A673 (cell line): ENCODE data around the gene OXSR1. TPM values are rescaled to one million over a fixed set of nuclear protein-coding genes. Genes with fewer than 3 reads are reported as not detected.
"Not testable (repeated sequence)": the region's sequence is repeated elsewhere in the genome, so short reads cannot be mapped to it uniquely, and the experiment has no call there.

ENCODE experiments used
- BruUV-seq: library from RNA; stranded (reverse); fragments of 400-500 nt; replicated peaks from 2 replicates; lab custom pipeline; 2021; lab: Mats Ljungman, UMichigan
- CTCF ChIA-PET: fragments of 300-600 bp; sonication (Branson Sonifier 250); formaldehyde crosslinking; loops from one replicate; lab custom pipeline; 2022; ENCODE audit warnings: antibody characterized with exemption; lab: Charles Lee
- POLR2A ChIA-PET: fragments of 300-600 bp; sonication (Branson Sonifier 250); formaldehyde crosslinking; loops from one replicate; lab custom pipeline; 2022; ENCODE audit warnings: antibody characterized with exemption; ENCODE audit not compliant: low non-redundant PET; lab: Charles Lee
- DNase-seq: peaks from one replicate; pipeline ENCODE4 v3.0.0-alpha.2; 2015; ENCODE audit warnings: low spot score
- H3K27ac ChIP-seq: fragments of 200-600 bp; sonication (generic); 2 replicates; pipeline ENCODE4 v1.5.1; 2016; ENCODE audit warnings: mixed run types, low read depth, mild to moderate bottlenecking, mixed read lengths, antibody characterized with exemption, low read length; ENCODE audit not compliant: poor library complexity, severe bottlenecking
- H3K27me3 ChIP-seq: fragments of 200-600 bp; sonication (generic); replicated peaks from 2 replicates; pipeline ENCODE4 v1.6.1; 2017; ENCODE audit warnings: mixed run types, low read depth, mild to moderate bottlenecking, mixed read lengths, antibody characterized with exemption, low read length; ENCODE audit not compliant: insufficient read depth, poor library complexity
- H3K36me3 ChIP-seq: fragments of 200-600 bp; sonication (generic); 2 replicates; pipeline ENCODE4 v1.6.1; 2016; ENCODE audit warnings: mixed run types, mild to moderate bottlenecking, mixed read lengths, antibody characterized with exemption, low read length; ENCODE audit not compliant: insufficient read depth, poor library complexity, severe bottlenecking
- H3K4me1 ChIP-seq: fragments of 200-600 bp; sonication (generic); 2 replicates; pipeline ENCODE4 v1.6.1; 2017; ENCODE audit warnings: mixed run types, mild to moderate bottlenecking, mixed read lengths, antibody characterized with exemption, low read length; ENCODE audit not compliant: insufficient read depth, poor library complexity, severe bottlenecking
- H3K4me3 ChIP-seq: fragments of 200-600 bp; sonication (generic); 2 replicates; pipeline ENCODE4 v1.5.1; 2016; ENCODE audit warnings: low read depth, mixed run types, mild to moderate bottlenecking, mixed read lengths, low read length; ENCODE audit not compliant: poor library complexity, severe bottlenecking
- H3K9me3 ChIP-seq: fragments of 200-600 bp; sonication (generic); 2 replicates; pipeline ENCODE4 v1.6.1; 2016; ENCODE audit warnings: mixed run types, low read depth, mild to moderate bottlenecking, mixed read lengths, antibody characterized with exemption, low read length; ENCODE audit not compliant: poor library complexity, severe bottlenecking
- CTCF ChIP-seq: fragments of 300-800, 200-600 bp; sonication (generic); conservative IDR thresholded peaks from 2 replicates; pipeline ENCODE4 v1.5.1; 2017; ENCODE audit warnings: low read depth, mild to moderate bottlenecking, antibody characterized with exemption, low read length, moderate library complexity, mixed read lengths
- EZH2 ChIP-seq: fragments of 200-600 bp; sonication (generic); IDR thresholded peaks from 2 replicates; pipeline ENCODE4 v1.6.1; 2017; ENCODE audit warnings: borderline replicate concordance, low read depth, mild to moderate bottlenecking, mixed read lengths, antibody characterized with exemption, low read length; ENCODE audit not compliant: poor library complexity, severe bottlenecking
- intact Hi-C: fragments of 100-400 bp; cut with micrococcal nuclease; formaldehyde crosslinking; loops from one replicate; pipeline ENCODE4 v1.10.0; 2022; ENCODE audit not compliant: unreplicated experiment
- total RNA-seq: library from RNA; stranded (reverse); gene quantifications from 2 replicates; pipeline ENCODE4 v1.2.3, GENCODE V29; 2021

Gene OXSR1
- total RNA-seq, 1 experiment from 2014 or later: 30.9 TPM

- no peaks in the 10 kb centered on the region for H3K4me1 ChIP-seq
- no peak for DNase-seq
- POLR2A ChIA-PET: no interaction called here
- BruUV-seq: no TSS peak
- H3K27ac ChIP-seq: no peak overlapping the region
- H3K27me3 ChIP-seq: no peaks in the 10 kb centered on the region
- no peaks in the 10 kb centered on the region for H3K9me3 ChIP-seq
- intact Hi-C loops: loop anchor here (10.0 kb wide), 1 partner anchor 170 kb away; no protein-coding TSS in a partner anchor
- no peak overlapping the region for H3K4me3 ChIP-seq
- no peak for TF ChIP-seq CTCF
- TF ChIP-seq EZH2: no peak
- CTCF ChIA-PET: no interaction called here
- no peaks in the 10 kb centered on the region for H3K36me3 ChIP-seq
Observed at GRCh38 chr3:38284756-38285150, 119.4 kb downstream of the OXSR1 start.

- H3K27ac ChIP-seq, H3K4me1 ChIP-seq, H3K9me3 ChIP-seq, DNase-seq, H3K4me3 ChIP-seq, H3K27me3 ChIP-seq, POLR2A ChIA-PET, CTCF ChIA-PET, BruUV-seq, H3K36me3 ChIP-seq: not testable (repeated sequence)
- intact Hi-C loops: loop anchor here (10.0 kb wide), 1 partner anchor 175 kb away; no protein-coding TSS in a partner anchor
Observed at GRCh38 chr3:38289286-38290217, 124.2 kb downstream of the OXSR1 start.

GRCh38 chr3:38297053-38297452 is 131.7 kb downstream of the OXSR1 start:
- intact Hi-C loops, DNase-seq: not testable (repeated sequence)

GRCh38 chr3:38297537-38297936 is 132.2 kb downstream of the OXSR1 start:
- H3K4me1 ChIP-seq: no peaks in the 10 kb centered on the region
- intact Hi-C loops: no loop called here
- no peaks in the 10 kb centered on the region for H3K36me3 ChIP-seq
- POLR2A ChIA-PET: no interaction called here
- H3K4me3 ChIP-seq: no peak overlapping the region
- no TSS peak for BruUV-seq
- H3K27ac ChIP-seq: no peak overlapping the region
- H3K9me3 ChIP-seq: no peaks in the 10 kb centered on the region
- no peaks in the 10 kb centered on the region for H3K27me3 ChIP-seq
- DNase-seq: no peak
- TF ChIP-seq EZH2 (no peak), CTCF (no peak)
- CTCF ChIA-PET: interaction anchor here (0.6 to 1.2 kb wide), 2 partner anchors 15 to 37 kb away, joined by 3 read pairs; no protein-coding TSS in a partner anchor

More at GRCh38 chr3:38297053-38297452, 131.7 kb downstream of the OXSR1 start:
- H3K4me1 ChIP-seq, H3K4me3 ChIP-seq, BruUV-seq, H3K27ac ChIP-seq, CTCF ChIA-PET, H3K36me3 ChIP-seq, POLR2A ChIA-PET, H3K9me3 ChIP-seq, H3K27me3 ChIP-seq: not testable (repeated sequence)
